GM21786 (cell line): ENCODE results near the gene ENTHD1.

Source experiments
- ATAC-seq: cut with Tn5 transposase; IDR thresholded peaks from one replicate; pipeline ENCODE4 v1.9.1; 2021; ENCODE audit not compliant: unreplicated experiment

The ENTHD1 gene

DNA sequence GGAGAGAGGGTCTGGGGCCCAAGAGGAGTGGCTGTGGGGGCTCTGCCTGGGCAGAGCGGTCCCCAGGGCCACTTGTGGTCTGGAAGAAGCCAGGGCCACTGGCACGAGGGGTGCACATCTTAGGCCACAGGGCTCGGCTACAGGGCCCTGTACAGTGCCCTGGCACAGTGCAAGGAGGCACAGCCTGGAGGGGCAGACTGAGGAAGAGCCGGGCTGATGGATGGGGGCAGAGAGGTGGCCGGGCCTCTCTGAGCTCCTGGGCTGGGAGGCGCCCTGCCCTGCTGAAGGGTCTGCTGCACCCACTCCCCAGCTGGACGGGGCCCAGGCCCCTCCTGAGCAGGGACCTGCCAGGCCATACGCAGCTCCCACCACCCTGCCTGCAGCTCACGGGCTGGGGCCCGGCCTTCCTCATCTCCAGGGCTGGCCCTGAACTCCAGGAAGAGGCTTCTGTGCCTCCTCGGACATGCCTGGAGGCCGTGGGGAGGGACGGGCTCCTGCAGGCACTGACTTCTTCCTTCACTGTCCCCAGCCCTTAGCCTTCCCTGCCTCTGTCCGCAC, 199.5 kb downstream of the ENTHD1 start:
- ATAC-seq, result no peak
